H1 (cell line): Measurements from ENCODE around the gene ANAPC5. TPM values are rescaled to one million over a fixed set of nuclear protein-coding genes. Genes with fewer than 3 reads are reported as not detected.
"Not testable (repeated sequence)": the region's sequence is repeated elsewhere in the genome, so short reads cannot be mapped to it uniquely, and the experiment has no call there.

Experiments
- CTCF ChIA-PET: fragments of 300-600 bp; sonication (Branson Sonifier 250); formaldehyde crosslinking; loops from one replicate; lab custom pipeline; 2021; ENCODE audit not compliant: partially characterized antibody; lab: Charles Lee
- POLR2A ChIA-PET: fragments of 300-600 bp; sonication (Branson Sonifier 250); formaldehyde crosslinking; loops from one replicate; lab custom pipeline; 2021; ENCODE audit warnings: inconsistent platforms; ENCODE audit not compliant: partially characterized antibody; lab: Charles Lee
- DNase-seq, 2 experiments: peaks; one replicate each; pipeline versions ENCODE4 v3.0.0 to v3.0.0-alpha.2; 2010 to 2022; ENCODE audit warnings: low spot score in 2 of 2, low read depth in 1 of 2, mixed read lengths in 1 of 2
- FAIRE-seq: peaks from 2 replicates; lab custom pipeline; 2011; peaks lifted over from hg19 to GRCh38; lab: Jason Lieb, UNC
- H2AFZ ChIP-seq: 2 replicates; pipeline ENCODE4 v1.8.1; 2012; ENCODE audit warnings: low read length, inconsistent platforms
- H2AK5ac ChIP-seq: 2 replicates; pipeline ENCODE4 v1.6.1; 2013; ENCODE audit warnings: low read depth, low read length
- H2BK120ac ChIP-seq: replicated peaks from 2 replicates; pipeline ENCODE3; 2013; ENCODE audit warnings: low read depth, low read length, inconsistent platforms
- H2BK12ac ChIP-seq: 2 replicates; pipeline ENCODE4 v1.6.1; 2013; ENCODE audit warnings: low read depth, low read length
- H2BK15ac ChIP-seq: 2 replicates; pipeline ENCODE4 v1.6.1; 2013; ENCODE audit warnings: low read length
- H2BK20ac ChIP-seq: 2 replicates; pipeline ENCODE4 v1.6.1; 2013; ENCODE audit warnings: low read length
- H2BK5ac ChIP-seq: 2 replicates; pipeline ENCODE4 v1.6.1; 2013; ENCODE audit warnings: low read depth, low read length
- H3K14ac ChIP-seq: 2 replicates; pipeline ENCODE4 v1.6.1; 2013; ENCODE audit warnings: inconsistent platforms; ENCODE audit not compliant: insufficient read length
- H3K18ac ChIP-seq: 2 replicates; pipeline ENCODE4 v1.6.1; 2013; ENCODE audit warnings: low read length; ENCODE audit errors: extremely low read depth
- H3K23ac ChIP-seq: 2 replicates; pipeline ENCODE4 v1.6.1; 2013; ENCODE audit warnings: inconsistent platforms; ENCODE audit not compliant: insufficient read length
- H3K23me2 ChIP-seq: 2 replicates; pipeline ENCODE4 v1.6.1; 2013; ENCODE audit warnings: low read depth, low read length
- H3K27ac ChIP-seq: 2 replicates; pipeline ENCODE4 v1.6.1; 2011; ENCODE audit warnings: low read depth, low read length, inconsistent platforms
- H3K27me3 ChIP-seq, 4 experiments: replicated peaks in 1 of 4; 1 replicate in 1 of 4; 2 replicates in 3 of 4; pipeline versions ENCODE4 v1.6.1 to v1.8.1; 2011 to 2013; ENCODE audit warnings: low read length in 3 of 4, mild to moderate bottlenecking in 3 of 4, inconsistent platforms in 2 of 4, mixed read lengths in 2 of 4, moderate library complexity in 1 of 4; ENCODE audit not compliant: control insufficient read depth in 3 of 4, insufficient read depth in 3 of 4; ENCODE audit errors: extremely low read depth in 1 of 4
- H3K36me3 ChIP-seq, 4 experiments: 2 replicates each; pipeline versions ENCODE4 v1.6.1 to v1.8.1; 2011 to 2013; ENCODE audit warnings: mild to moderate bottlenecking in 4 of 4, low read length in 3 of 4, moderate library complexity in 2 of 4, control low read depth in 1 of 4, inconsistent platforms in 1 of 4; ENCODE audit not compliant: insufficient read depth in 4 of 4, control insufficient read depth in 2 of 4
- H3K4ac ChIP-seq: replicated peaks from 2 replicates; pipeline ENCODE3; 2013; ENCODE audit warnings: low read length, low read depth, mixed read lengths, inconsistent platforms; ENCODE audit not compliant: insufficient read length
- H3K4me1 ChIP-seq, 4 experiments: replicated peaks in 1 of 4; 1 replicate in 1 of 4; 2 replicates in 3 of 4; pipeline versions ENCODE4 v1.6.1 to v1.8.1; 2011 to 2013; ENCODE audit warnings: low read length in 3 of 4, inconsistent platforms in 2 of 4, mixed read lengths in 1 of 4; ENCODE audit not compliant: insufficient read depth in 4 of 4, control insufficient read depth in 3 of 4
- H3K4me2 ChIP-seq, 2 experiments: 2 replicates each; pipeline versions ENCODE4 v1.6.1 to v1.8.1; 2011 to 2013; ENCODE audit warnings: low read depth in 2 of 2, low read length in 2 of 2, control low read depth in 1 of 2, inconsistent platforms in 1 of 2, mild to moderate bottlenecking in 1 of 2; ENCODE audit not compliant: insufficient read depth in 1 of 2
- H3K4me3 ChIP-seq, 4 experiments: fragments of 200-600, 300-600 bp in 1 of 4; sonication (generic), shearing (Covaris generic), sonication (Bioruptor Twin) in 1 of 4; 2 replicates each; pipeline versions ENCODE4 v1.5.1 to v1.8.1; 2011 to 2016; ENCODE audit warnings: low read length in 4 of 4, low read depth in 3 of 4, control low read depth in 2 of 4, inconsistent platforms in 2 of 4, mild to moderate bottlenecking in 2 of 4, mixed read lengths in 1 of 4, moderate library complexity in 1 of 4; ENCODE audit not compliant: insufficient read depth in 2 of 4; ENCODE audit errors: extremely low read depth in 1 of 4
- H3K56ac ChIP-seq: replicated peaks from 2 replicates; pipeline ENCODE3; 2013; ENCODE audit warnings: low read depth, mild to moderate bottlenecking, mixed read lengths, low read length, inconsistent platforms; ENCODE audit not compliant: insufficient read length
- H3K79me1 ChIP-seq: 2 replicates; pipeline ENCODE4 v1.6.1; 2013; ENCODE audit warnings: low read depth, low read length, control low read depth
- H3K79me2 ChIP-seq, 2 experiments: 2 replicates each; pipeline versions ENCODE4 v1.6.1 to v1.8.1; 2012 to 2013; ENCODE audit warnings: low read length in 2 of 2, mild to moderate bottlenecking in 2 of 2, inconsistent platforms in 1 of 2; ENCODE audit not compliant: insufficient read depth in 2 of 2, control insufficient read depth in 1 of 2
- H3K9ac ChIP-seq, 4 experiments: replicated peaks in 1 of 4; 1 replicate in 1 of 4; 2 replicates in 3 of 4; pipeline versions ENCODE4 v1.6.1 to v1.8.1; 2011 to 2013; ENCODE audit warnings: low read depth in 3 of 4, low read length in 3 of 4, control low read depth in 2 of 4, mild to moderate bottlenecking in 2 of 4, moderate library complexity in 2 of 4, inconsistent platforms in 1 of 4; ENCODE audit errors: extremely low read depth in 1 of 4
- H3K9me3 ChIP-seq, 2 experiments: 2 replicates each; pipeline versions ENCODE4 v1.6.1 to v1.8.1; 2012 to 2013; ENCODE audit warnings: mild to moderate bottlenecking in 2 of 2, moderate library complexity in 2 of 2, control low read depth in 1 of 2, inconsistent platforms in 1 of 2, low read depth in 1 of 2, low read length in 1 of 2, mixed read lengths in 1 of 2; ENCODE audit not compliant: insufficient read depth in 2 of 2
- H4K20me1 ChIP-seq, 2 experiments: replicated peaks in 1 of 2; 2 replicates each; pipeline versions ENCODE3 to v1.8.1; 2011 to 2013; ENCODE audit warnings: inconsistent platforms in 2 of 2, low read length in 2 of 2, mild to moderate bottlenecking in 1 of 2; ENCODE audit not compliant: insufficient read depth in 2 of 2, control insufficient read depth in 1 of 2
- H4K5ac ChIP-seq: 2 replicates; pipeline ENCODE4 v1.6.1; 2013; ENCODE audit warnings: low read length, low read depth, mixed read lengths, inconsistent platforms; ENCODE audit not compliant: insufficient read length
- H4K8ac ChIP-seq: 2 replicates; pipeline ENCODE4 v1.8.0; 2013; ENCODE audit warnings: mild to moderate bottlenecking, moderate library complexity, low read length, inconsistent platforms; ENCODE audit not compliant: insufficient read depth; ENCODE audit errors: extremely low read depth
- H4K91ac ChIP-seq: replicated peaks from 2 replicates; pipeline ENCODE3; 2013; ENCODE audit warnings: low read length, mixed read lengths, inconsistent platforms; ENCODE audit not compliant: insufficient read length
- WGBS, 2 experiments: shearing (Covaris generic) in 1 of 2; methylation state at CpG; one replicate each; pipeline versions ENCODE4 v1.1.6 to v1.1.7; 2013 to 2015; ENCODE audit warnings: low lambda C conversion rate in 2 of 2, mixed read lengths in 2 of 2, inconsistent platforms in 1 of 2, low coverage in 1 of 2, missing lambda C conversion rate in 1 of 2; ENCODE audit not compliant: insufficient replicate concordance in 2 of 2, insufficient coverage in 1 of 2, insufficient read length in 1 of 2; ENCODE audit errors: extremely low coverage in 1 of 2, missing lambda C conversion rate in 1 of 2; 5-methylcytosine and 5-hydroxymethylcytosine counted together
- polyA plus RNA-seq, 7 experiments: library from polyadenylated mRNA; depleted of rRNA in 3 of 7; stranded (reverse) in 5 of 7; unstranded in 2 of 7; fragments of >200 nt in 5 of 7; fragments of 200-250 nt in 2 of 7; gene quantifications; 1 replicate in 5 of 7; 2 replicates in 1 of 7; 4 replicates in 1 of 7; pipeline versions ENCODE4 v1.2.1 to v1.2.3, GENCODE V29; 2011 to 2013; ENCODE audit warnings: missing spikeins in 2 of 7, mixed read lengths in 2 of 7
- total RNA-seq: library from RNA; stranded (reverse); fragmentation: NEBNext Ultra II Directional; extraction: Animal tissue kit (Norgen Biotek cat#: 25700); gene quantifications from 2 replicates; pipeline ENCODE4 v1.2.1, GENCODE V29; 2021

Gene ANAPC5
- total and polyA plus RNA-seq, 2 of the 8 experiments (the other 6 are each of a cell fraction or from before 2014, with no cell fraction given) = 103 to 127 TPM

DNA sequence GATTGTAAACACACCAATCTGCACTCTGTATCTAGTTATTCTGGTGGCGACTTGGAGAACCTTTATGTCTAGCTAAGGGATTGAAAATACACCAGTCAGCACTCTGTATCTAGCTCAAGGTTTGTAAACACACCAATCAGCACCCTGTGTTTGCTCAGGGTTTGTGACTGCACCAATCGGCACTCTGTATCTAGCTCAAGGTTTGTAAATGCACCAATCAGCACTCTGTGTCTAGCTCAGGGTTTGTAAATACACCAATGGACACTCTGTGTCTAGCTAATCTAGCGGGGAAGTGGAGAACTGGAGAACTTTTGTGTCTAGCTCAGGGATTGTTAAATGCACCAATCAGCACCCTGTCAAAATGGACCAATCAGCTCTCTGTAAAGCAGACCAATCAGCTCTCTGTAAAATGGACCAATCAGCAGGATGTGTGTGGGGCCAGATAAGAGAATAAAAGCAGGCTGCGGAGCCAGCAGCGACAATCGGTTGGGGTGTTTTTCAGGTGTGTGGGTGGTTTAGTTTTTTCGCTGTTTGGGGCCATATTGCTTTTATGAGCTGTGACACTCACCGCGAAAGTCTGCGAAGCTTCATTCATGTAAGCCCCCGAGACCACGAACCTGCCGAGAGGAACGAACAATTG, 22.9 kb upstream of the ANAPC5 start:
- H3K9me3 ChIP-seq, H3K4me1 ChIP-seq, H3K4me3 ChIP-seq, H2BK120ac ChIP-seq, H3K79me1 ChIP-seq, H2BK12ac ChIP-seq, H3K14ac ChIP-seq, H2BK20ac ChIP-seq, H4K8ac ChIP-seq, H3K23ac ChIP-seq, H4K20me1 ChIP-seq, DNase-seq, H4K91ac ChIP-seq, H3K9ac ChIP-seq, H3K27me3 ChIP-seq, H3K4me2 ChIP-seq, H3K23me2 ChIP-seq, H2BK15ac ChIP-seq, H2AFZ ChIP-seq, H3K36me3 ChIP-seq, FAIRE-seq, H3K4ac ChIP-seq, H2AK5ac ChIP-seq, H3K27ac ChIP-seq, H2BK5ac ChIP-seq, H3K79me2 ChIP-seq, H4K5ac ChIP-seq, H3K56ac ChIP-seq, H3K18ac ChIP-seq: not testable (repeated sequence)
- ChIA-PET POLR2A (interaction anchor here (0.8 to 1.1 kb wide), 3 partner anchors 21 to 330 kb away, joined by 3 to 4 read pairs (median 3); partner anchors contain the start of gene ANAPC5), CTCF (interaction anchor here (1.2 to 2.3 kb wide), 3 partner anchors 9 to 39 kb away, joined by 3 to 6 read pairs (median 4); partner anchors contain the start of gene ANAPC5)
- 94% methylated on average over 13 of the region's 14 CpGs; no CpG with 5 or more reads in 1 of the 2 experiments for WGBS, 2 experiments
